ENCODE results near the gene RHOC.

RHOC gene

DNA sequence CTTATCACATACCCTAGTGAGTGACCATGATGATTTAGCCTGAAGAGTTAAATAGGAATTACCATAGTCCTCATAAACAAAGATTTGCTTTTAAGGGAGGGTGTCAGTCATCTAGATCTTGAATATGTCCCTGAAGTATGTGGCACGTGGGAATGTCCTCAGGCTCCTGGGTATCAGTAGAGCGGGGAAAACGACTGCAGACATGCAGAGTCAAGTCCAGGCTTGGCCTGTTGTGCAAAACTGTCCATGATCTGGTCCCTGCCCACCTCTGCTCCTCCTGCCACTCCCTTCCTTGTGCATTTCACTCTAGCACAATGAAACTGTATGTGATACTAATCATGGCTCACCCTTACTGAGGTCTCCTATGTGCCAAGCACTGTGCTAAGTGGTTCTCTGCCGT is 19.6 kb downstream of the RHOC start:
- in situ Hi-C loops (cut with HindIII; ENCODE audit: low sequenced_read_pairs) = no loop called here

DNA sequence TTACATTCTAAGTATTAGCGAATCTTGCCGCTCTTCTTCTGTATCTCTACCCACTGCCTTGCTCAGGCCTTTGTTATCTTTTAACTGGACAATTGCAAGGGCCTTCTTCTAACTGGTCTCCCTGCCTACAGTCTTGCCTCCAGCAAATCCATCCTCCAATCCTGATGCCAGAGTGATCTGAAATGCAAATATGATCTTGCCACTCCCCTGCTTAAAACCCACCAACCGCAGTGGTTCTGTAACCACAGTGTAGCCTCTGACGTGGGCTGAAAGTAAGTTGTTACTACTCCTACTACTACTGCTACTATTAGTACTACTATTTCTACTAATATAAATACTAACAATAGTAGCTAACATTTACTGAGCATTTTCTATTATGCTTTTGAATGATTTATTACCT is 20.1 kb downstream of the RHOC start:
- in situ Hi-C loops (cut with HindIII; ENCODE audit: low sequenced_read_pairs) = no loop called here

DNA sequence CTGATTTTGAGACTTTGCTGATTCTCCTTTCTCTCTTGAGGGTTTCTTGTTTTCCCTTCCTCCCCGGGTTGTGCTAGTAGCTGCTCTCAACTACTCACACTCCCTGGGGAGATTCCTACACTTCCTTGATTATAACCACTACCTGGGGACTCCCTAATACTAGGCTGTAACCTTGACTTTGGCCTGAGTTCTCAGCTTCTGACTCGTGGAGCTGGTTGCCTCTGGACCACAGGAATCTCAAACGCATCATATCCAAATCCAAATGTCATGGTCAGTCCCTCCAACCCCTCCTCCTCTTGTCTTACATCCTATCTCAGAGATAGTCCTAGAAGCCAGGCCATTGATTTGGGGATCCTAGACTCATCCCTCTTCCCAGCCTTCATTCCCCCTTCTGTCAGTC is 20.5 kb downstream of the RHOC start:
- in situ Hi-C loops (cut with HindIII; ENCODE audit: low sequenced_read_pairs) = no loop called here

DNA sequence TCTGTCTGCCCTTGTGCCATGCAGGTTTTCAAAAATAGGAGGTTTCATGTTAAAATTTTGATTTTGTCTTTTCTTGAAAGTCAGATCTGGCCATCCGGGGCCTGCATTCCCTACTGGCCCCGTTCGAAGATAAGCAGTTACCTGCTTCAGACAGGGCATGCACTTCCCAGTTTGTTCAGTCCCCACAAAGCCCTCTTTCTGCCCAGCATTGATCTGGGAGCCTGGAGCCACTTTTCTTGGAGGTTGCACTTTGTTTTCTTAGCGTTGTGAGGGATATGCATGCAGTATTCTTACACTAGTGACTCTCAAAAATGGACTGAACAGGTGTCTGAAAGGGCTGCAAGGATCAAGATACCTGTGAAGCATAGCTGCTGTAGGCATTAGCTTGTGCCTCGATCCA is 21.0 kb downstream of the RHOC start:
- in situ Hi-C loops (cut with HindIII; ENCODE audit: low sequenced_read_pairs) = no loop called here

DNA sequence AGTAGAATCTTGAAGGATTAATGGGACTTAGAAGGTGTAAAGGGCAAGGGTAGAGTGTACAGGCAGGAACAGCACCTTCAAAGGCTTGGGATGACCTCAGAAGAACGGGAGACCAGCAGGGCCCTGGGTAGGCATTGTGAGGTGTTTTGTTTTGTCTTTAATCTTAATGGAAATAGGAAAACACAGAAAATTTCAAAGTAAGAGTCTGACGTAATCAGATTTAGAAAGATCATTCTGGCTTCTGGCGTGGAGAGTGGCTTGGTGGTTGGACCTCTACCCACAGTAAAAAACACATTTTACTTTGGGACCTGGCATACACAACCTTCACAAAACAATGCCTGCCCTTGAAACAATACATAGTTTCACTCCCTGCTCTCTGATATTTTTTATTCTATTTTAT is 28.3 kb downstream of the RHOC start:
- in situ Hi-C loops (cut with HindIII; ENCODE audit: low sequenced_read_pairs) = no loop called here

DNA sequence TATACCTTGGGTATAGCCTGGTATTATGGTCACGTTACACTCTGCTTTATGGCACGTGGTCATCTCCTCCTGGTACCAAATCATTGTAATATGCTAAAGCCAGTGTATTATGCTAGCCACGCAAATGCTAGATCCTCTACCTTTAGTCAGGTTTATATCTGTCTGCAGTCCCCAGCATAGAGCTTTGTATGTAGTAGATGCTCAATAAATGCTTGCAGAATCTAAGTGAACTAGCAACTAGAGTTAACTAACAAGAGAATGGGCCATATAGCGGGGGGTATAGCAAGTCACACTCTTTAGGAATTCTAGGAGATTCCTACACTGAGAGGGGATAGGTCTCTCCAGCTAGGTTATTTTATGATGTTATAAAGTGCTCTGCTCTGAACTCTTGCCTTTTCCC is 29.4 kb downstream of the RHOC start:
- in situ Hi-C loops (cut with HindIII; ENCODE audit: low sequenced_read_pairs) = no loop called here

DNA sequence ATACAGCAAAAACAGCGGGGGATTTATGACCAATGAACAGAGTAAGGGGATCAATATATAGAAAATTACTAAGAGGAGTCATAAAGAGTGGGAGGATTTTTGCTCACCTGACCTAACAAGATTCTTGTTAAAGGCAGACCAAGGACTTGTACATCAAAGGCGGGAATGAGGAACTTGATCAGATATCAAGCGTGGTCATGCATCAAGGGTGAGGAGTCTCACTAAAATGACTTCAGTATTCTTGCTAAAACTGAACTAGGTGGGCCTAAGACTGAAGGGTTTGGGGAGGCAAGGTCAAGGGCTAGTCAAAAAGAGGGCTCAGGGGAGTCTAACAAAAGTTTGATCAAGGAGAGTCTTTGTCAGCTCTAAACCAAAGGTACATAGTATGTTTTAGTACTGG is 30.4 kb downstream of the RHOC start:
- in situ Hi-C loops (cut with HindIII; ENCODE audit: low sequenced_read_pairs) = no loop called here

DNA sequence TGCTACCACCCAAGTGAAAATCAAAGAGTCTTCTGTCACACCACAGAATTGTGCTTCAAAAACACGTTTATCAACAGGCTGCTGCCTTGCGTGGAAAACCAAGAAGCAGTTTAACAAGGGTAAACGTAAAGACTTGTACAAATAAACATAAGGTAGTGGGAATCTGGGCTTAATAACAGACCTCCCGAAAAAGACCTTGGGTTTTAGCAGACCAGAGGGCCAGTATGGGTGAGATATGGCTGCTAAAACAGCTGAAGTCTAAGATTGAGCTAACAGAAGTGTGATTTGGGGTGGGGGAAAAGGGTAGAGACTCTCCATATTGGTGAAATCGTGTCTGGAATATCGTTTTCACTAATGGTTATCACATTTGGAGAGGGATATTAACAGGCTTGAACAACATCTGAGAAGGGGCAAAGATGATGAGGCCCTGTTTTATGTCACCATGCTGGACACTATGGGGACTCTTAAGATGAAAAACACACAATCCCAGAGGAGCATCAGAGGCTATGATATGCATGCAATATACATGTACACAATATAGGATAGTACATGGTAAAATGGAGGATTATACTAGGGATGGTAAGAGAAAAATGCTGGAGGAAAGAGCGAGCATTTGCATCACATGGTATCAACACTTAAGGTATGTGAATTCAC is 31.1 kb downstream of the RHOC start:
- in situ Hi-C loops (cut with HindIII; ENCODE audit: low sequenced_read_pairs) = no loop called here

DNA sequence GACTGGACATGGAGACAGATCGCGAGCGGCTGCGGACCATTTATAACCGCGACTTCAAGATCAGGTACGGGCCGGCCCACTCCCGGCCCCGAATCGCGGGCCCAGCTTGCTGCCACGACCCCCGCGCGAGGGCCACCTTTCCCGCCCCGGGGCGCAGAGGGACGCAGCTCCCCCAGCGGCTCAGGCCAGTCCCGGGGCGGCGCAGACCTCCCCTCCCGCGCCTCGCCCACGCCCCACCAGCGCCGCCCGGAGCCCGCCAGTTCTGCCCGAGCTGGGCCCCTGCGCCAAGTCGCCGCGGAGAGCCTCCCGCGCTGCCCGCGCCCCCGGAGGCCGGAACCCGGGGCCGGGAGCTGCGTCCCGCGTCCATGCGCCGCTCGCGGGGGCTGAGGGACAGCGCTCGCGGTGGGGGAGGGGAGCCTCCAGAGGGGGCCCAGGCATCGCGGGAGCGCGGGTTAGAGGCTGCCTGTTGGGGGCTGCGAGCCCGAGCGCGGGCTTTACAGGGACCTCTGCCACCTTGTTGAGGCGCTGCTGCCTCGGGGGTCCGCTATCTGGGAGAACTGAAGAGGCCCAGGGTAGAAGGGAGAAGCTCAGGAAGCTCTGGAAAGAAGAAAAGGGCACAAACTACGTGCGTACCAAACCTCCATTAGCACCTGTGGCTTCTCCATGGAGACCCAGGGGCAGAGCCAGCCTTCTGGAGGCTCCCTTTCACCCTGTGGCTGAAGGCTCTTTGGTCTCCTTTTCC is 31.8 kb downstream of the RHOC start:
- in situ Hi-C loops (cut with HindIII; ENCODE audit: low sequenced_read_pairs) = no loop called here

DNA sequence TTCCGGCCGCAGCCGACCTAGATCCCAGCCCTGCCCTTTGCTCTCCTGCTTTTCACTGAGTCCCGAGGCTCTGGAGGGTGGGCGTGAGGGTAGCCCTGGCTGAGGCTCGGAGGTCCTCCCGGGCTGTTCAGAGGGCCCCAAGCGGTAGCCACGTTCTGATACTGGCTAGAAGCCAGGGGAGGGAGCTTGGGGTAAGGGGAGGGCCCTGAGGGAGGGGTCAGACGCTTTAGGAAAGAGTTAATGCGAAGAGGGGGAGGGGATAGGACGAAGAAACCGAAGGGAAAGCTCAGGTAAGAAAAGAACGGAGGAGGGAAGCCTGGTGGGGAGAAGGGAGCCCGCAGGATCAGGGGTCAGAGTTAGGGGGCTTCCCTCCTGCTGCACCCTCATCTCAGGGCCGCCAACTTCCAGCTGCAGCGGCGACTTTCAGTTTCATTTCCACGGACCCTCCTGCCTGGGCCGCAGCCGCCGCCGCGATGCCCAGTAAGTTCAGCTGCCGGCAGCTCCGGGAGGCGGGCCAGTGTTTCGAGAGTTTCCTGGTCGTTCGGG is 32.4 kb downstream of the RHOC start, which contains the start of gene MOV10:
Gene MOV10 (plus strand): TSS at position 220 of the 546 bp plus-strand sequence. CDS start 254 bp downstream, at position 474.
- in situ Hi-C loops (cut with HindIII; ENCODE audit: low sequenced_read_pairs) = no loop called here

DNA sequence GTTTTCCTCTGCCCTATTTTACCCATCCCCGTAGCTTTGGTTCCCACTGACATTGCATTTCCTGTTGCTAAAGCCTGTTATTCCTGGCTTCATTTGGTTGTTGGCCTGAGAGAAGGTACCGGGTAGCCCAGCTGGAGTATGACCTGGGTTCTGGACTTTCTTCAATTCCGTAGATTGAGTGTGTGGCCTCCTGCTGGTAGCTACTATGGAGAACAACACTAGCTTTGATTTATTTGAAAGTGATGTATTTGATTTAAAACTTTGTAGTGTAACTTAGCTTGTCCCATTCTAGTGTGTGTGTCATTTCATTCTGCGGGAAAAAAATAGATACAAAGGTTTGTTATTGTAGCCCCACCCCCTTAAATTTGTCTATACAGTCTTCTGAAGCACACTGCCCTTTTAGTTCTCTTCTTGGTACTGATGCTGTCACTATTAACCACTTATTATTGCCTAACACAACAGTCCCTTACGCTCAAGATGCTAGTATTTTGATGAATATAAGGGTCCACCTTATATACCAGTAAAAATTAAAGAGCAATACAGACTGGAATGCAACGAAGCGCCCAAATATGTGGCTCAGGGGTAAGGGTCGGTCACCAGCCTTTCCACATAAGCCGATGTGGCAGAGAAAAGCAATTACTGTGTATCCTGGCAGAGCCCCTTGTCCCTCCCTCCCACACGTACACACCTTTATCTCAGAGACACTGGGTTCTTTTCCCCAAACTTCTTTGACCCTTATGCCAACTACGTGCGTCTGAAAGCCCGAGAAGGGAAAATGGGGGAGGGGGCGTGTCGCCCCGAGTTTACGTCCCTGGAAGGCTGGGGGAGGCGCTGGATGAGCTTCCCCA is 33.1 kb downstream of the RHOC start:
- in situ Hi-C loops (cut with HindIII; ENCODE audit: low sequenced_read_pairs) = no loop called here

DNA sequence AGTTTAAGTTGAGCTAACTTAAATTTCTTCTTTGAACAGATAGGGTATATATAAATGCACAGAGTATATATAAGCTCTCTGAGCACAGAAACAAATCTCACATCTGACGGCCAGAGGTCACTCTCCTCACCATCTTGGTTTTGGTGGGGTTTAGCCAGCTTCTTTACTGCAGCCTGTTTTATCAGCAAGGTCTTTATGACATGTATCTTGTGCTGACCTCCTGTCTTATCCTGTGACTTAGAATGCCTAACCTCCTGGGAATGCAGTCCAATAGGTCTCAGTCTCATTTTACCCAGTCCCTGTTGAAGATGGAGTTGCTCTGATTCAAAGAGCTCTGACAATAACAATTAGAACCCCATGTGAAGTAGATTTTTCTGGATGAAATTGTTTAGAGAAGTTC is 34.1 kb downstream of the RHOC start:
- in situ Hi-C loops (cut with HindIII; ENCODE audit: low sequenced_read_pairs) = no loop called here

DNA sequence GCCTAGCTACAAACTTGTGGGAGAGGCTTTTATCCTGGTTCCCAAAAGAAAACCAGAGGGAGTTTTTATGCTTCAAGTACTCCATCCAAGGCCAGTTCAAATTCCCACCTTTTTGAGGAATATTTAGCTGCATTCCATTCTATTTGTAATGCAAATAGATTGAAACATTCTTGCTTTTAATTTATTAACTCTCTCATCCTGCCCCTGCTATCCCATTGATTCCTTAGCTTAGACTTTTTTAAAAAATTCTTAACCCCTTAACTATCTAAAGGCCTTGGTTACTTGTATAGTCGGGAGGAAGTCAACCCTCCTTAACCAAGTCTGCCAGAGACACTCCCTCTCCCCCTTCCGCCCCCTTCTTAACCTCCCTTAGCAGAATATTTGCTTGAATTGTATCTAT is 34.9 kb downstream of the RHOC start:
- in situ Hi-C loops (cut with HindIII; ENCODE audit: low sequenced_read_pairs) = no loop called here

DNA sequence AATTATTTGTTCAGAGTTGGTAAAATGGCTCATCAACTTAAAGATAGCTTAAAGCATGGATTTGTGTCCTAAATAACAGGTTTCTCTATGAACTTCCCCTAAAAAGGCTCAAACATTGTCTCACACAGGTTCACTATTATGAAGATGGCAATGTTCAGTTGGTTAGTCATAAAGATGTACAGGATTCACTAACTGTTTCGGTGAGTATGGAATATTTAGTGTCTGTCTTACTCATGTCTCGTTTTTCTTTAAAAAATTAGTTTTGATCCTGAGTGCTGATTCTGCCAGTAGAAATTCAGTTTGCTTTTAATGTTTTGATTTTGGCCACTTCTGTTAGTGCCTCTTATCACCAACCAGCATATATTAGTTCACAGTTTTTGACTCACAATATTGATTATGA is 40.0 kb downstream of the RHOC start:
- in situ Hi-C loops (cut with HindIII; ENCODE audit: low sequenced_read_pairs) = no loop called here

DNA sequence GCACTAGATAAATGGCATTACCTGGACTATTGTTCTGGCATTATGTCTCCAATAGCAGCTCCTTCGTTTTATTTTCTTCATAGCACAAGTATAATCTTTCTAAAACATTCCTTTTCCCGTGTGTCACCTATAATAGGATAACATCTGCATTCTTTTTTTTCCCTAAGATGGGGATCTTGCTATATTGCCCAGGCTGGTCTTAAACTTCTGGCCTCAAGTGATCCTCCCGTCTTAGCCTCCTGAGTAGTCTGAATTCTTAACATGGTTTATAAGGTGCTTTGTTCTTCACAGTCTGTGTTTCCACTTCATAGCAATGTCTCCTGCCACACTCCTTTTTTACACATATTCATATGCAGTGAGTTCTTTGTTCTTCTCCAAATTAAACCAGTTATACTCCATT is 41.1 kb downstream of the RHOC start:
- in situ Hi-C loops (cut with HindIII; ENCODE audit: low sequenced_read_pairs) = no loop called here

DNA sequence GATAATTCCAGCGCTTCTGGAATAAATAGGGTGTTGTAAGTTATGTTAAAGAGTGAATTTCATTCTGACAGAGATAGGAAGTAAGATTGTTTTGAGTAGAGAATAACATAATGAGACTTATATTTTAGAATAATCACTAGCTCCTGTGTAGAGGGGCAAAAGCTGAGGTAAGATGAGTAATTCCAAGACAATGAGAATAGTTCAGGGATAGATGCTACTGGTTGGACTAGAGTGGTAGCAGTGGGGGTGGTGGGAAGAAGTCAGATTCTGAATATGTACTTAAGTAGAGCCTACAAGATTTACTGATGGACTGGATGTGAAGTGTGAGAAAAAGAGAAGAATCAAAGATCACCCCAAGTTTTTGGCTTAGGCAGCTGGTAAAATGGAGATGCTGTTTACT is 55.7 kb downstream of the RHOC start:
- in situ Hi-C loops (cut with HindIII; ENCODE audit: low sequenced_read_pairs) = no loop called here
